MCF 10A (cell line): ENCODE results near the gene GRIP1. TPM values are rescaled to one million over a fixed set of nuclear protein-coding genes. Genes with fewer than 3 reads are reported as not detected.

Experiments
- BruUV-seq: library from RNA; stranded (reverse); fragments of 400-500 nt; replicated peaks from 2 replicates; lab custom pipeline; 2021; lab: Mats Ljungman, UMichigan
- CTCF ChIA-PET: fragments of 300-600 bp; sonication (Branson Sonifier 250); formaldehyde crosslinking; extraction: SDS; loops from one replicate; lab custom pipeline; 2021; ENCODE audit warnings: antibody characterized with exemption, inconsistent platforms; lab: Yijun Ruan, JAX
- POLR2A ChIA-PET: fragments of 300-600, 350-650 bp; sonication (Branson Sonifier 250); formaldehyde crosslinking; extraction: SDS; loops from one replicate; lab custom pipeline; 2020; ENCODE audit warnings: antibody characterized with exemption, inconsistent platforms; lab: Yijun Ruan, JAX
- DNase-seq: peaks from one replicate; pipeline ENCODE4 v3.0.0-alpha.2; 2018; ENCODE audit not compliant: unreplicated experiment
- H3K27ac Mint-ChIP-seq: one replicate; pipeline ENCODE4 v1.8.0; 2022; ENCODE audit warnings: mild to moderate bottlenecking, low read depth, mixed read lengths; ENCODE audit not compliant: unreplicated experiment
- H3K27me3 Mint-ChIP-seq: one replicate; pipeline ENCODE4 v1.8.0; 2022; ENCODE audit warnings: mixed read lengths; ENCODE audit not compliant: insufficient read depth, unreplicated experiment
- H3K36me3 Mint-ChIP-seq: one replicate; pipeline ENCODE4 v1.8.0; 2022; ENCODE audit warnings: mild to moderate bottlenecking, moderate library complexity, mixed read lengths; ENCODE audit not compliant: insufficient read depth, unreplicated experiment
- H3K4me1 Mint-ChIP-seq: one replicate; pipeline ENCODE4 v1.8.0; 2022; ENCODE audit warnings: mixed read lengths; ENCODE audit not compliant: insufficient read depth, unreplicated experiment
- H3K4me3 Mint-ChIP-seq: one replicate; pipeline ENCODE4 v1.8.0; 2022; ENCODE audit warnings: mild to moderate bottlenecking, moderate library complexity, mixed read lengths; ENCODE audit not compliant: unreplicated experiment
- H3K9me3 Mint-ChIP-seq: one replicate; pipeline ENCODE4 v1.8.0; 2022; ENCODE audit warnings: mixed read lengths; ENCODE audit not compliant: unreplicated experiment
- CTCF ChIP-seq: fragments of 200-600 bp; IDR thresholded peaks from one replicate; pipeline ENCODE4 v1.8.0; 2022; ENCODE audit warnings: antibody characterized with exemption, mild to moderate bottlenecking; ENCODE audit not compliant: unreplicated experiment
- intact Hi-C: fragments of 100-400 bp; cut with micrococcal nuclease; formaldehyde crosslinking; loops from 2 replicates; pipeline ENCODE4 v1.14.1; 2022
- total RNA-seq: library from RNA; stranded (reverse); gene quantifications from 2 replicates; pipeline ENCODE4 v1.2.3, GENCODE V29; 2022

The GRIP1 gene
- total RNA-seq, 1 experiment from 2014 or later, result 8.2 TPM

DNA sequence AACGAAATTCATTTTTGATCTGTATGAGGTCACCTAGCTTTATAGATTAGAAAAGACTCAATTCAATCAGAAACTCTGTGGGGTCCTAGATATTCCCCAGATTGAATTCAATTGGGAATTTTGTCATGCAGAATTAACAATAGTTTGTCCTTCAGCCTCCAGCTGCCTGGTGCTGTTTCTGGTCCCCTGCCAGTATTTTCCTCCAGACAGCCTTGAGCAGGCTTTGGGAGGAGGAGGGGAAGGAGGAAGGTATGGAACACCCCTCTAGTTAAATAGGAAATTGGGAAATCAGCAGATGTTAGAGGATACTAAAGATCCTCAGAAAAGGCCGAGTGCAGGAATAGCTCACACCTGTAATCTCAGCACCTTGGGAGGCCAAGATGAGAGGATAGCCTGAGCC is 10.6 kb downstream of the GRIP1 start:
- intact Hi-C loops, result no loop called here
- no peak for TF ChIP-seq CTCF
- Mint-ChIP-seq H3K4me1 (no peaks in the 10 kb centered on the region), H3K27me3 (peaks cover 1% of the 10 kb centered on the region), H3K36me3 (no peaks in the 10 kb centered on the region), H3K4me3 (no peak overlapping the region), H3K27ac (no peak overlapping the region), H3K9me3 (no peaks in the 10 kb centered on the region)
- CTCF ChIA-PET, result interaction anchor here (0.6 to 1.5 kb wide), 3 partner anchors 26 to 758 kb away, joined by 3 to 4 read pairs (median 4); no protein-coding TSS in a partner anchor
- peak; percentile 48 for DNase-seq
- POLR2A ChIA-PET, result no interaction called here
- BruUV-seq, result no TSS peak

DNA sequence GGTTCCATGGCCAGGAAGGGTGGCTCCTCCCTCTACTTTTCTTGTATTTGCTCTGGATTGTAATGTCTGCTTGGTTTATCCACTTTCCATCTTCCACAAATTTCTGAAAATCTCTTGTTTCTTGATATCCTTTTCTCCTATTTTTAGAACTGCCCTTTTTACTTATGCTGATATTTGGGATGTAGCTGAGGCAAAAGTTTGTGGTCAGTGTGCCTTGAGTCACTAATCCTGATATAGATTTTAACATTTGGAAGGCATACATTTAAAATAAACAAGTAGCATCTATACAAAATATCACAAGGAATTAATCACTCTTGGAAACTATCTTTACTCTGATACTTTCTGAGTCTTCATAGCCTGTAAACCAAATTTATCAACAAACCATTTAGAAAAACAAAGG is 11.0 kb downstream of the GRIP1 start:
- Mint-ChIP-seq H3K27ac (no peak overlapping the region), H3K36me3 (no peaks in the 10 kb centered on the region), H3K4me1 (peaks cover under 1% of the 10 kb centered on the region), H3K9me3 (no peaks in the 10 kb centered on the region), H3K27me3 (no peaks in the 10 kb centered on the region), H3K4me3 (no peak overlapping the region)
- no peak for TF ChIP-seq CTCF
- ChIA-PET CTCF (interaction anchor here (0.6 to 1.5 kb wide), 3 partner anchors 25 to 758 kb away, joined by 3 to 4 read pairs (median 3); no protein-coding TSS in a partner anchor), POLR2A (no interaction called here)
- DNase-seq, result no peak
- intact Hi-C loops, result no loop called here
- no TSS peak for BruUV-seq

DNA sequence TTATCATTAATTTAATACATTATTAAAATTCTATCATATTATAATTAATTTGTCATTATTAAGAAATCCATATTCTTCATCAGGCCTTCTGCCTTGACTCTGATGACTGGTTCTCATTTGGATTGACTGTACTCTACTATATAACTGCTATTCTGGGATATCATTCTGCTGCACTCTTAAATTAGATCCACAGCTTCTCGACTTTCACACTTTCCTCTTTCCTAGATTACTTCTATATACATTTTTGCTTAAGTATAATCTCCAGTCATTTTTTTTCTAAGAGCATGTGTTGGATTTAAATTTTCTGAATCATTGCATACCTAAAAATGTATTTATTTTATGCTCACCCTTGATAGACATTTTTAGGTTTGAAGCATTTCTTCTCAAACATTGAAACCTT is 12.4 kb downstream of the GRIP1 start:
- BruUV-seq, result no TSS peak
- ChIA-PET POLR2A (no interaction called here), CTCF (interaction anchor here (0.6 to 1.0 kb wide), 3 partner anchors 59 to 79 kb away, joined by 3 to 5 read pairs (median 3); no protein-coding TSS in a partner anchor)
- no peak for TF ChIP-seq CTCF
- no peaks in the 10 kb centered on the region for H3K27me3 Mint-ChIP-seq
- intact Hi-C loops, result no loop called here
- no peak overlapping the region for H3K27ac Mint-ChIP-seq
- peaks cover 11% of the 10 kb centered on the region for H3K4me1 Mint-ChIP-seq
- H3K4me3 Mint-ChIP-seq, result no peak overlapping the region
- no peaks in the 10 kb centered on the region for H3K9me3 Mint-ChIP-seq
- no peak for DNase-seq
- H3K36me3 Mint-ChIP-seq, result no peaks in the 10 kb centered on the region

- no peak for TF ChIP-seq CTCF
- POLR2A ChIA-PET, result no interaction called here
- no peak overlapping the region for H3K4me3 Mint-ChIP-seq
- no peaks in the 10 kb centered on the region for H3K36me3 Mint-ChIP-seq
- intact Hi-C loops, result no loop called here
- DNase-seq, result no peak
- peaks cover 11% of the 10 kb centered on the region for H3K4me1 Mint-ChIP-seq
- H3K27ac Mint-ChIP-seq, result no peak overlapping the region
- CTCF ChIA-PET, result interaction anchor here (0.7 to 1.7 kb wide), 3 partner anchors 28 to 156 kb away, joined by 3 to 4 read pairs (median 3); no protein-coding TSS in a partner anchor
- H3K27me3 Mint-ChIP-seq, result no peaks in the 10 kb centered on the region
- BruUV-seq, result no TSS peak
- no peaks in the 10 kb centered on the region for H3K9me3 Mint-ChIP-seq
These were observed 13.4 kb downstream of the GRIP1 start for GRCh38 chr12:66665435-66665985.
